GM12878 (cell line): Measurements from ENCODE around the gene KIFBP.

Experiments
- GABPA ChIP-seq: IDR thresholded peaks from 2 replicates; pipeline ENCODE4 v1.6.1; 2014; ENCODE audit warnings: antibody characterized with exemption, low read depth, mild to moderate bottlenecking, inconsistent platforms
- POLR2A ChIP-seq: IDR thresholded peaks from 2 replicates; pipeline ENCODE4 v1.6.1; 2011; ENCODE audit warnings: low read depth, mild to moderate bottlenecking, low read length
- TF ChIP-seq, protein P1 (sequence below): IDR thresholded peaks from 2 replicates; pipeline ENCODE4 v1.6.1; 2012; ENCODE audit warnings: mild to moderate bottlenecking, low read depth, low read length
- TF ChIP-seq, protein P2 (sequence below): IDR thresholded peaks from 2 replicates; pipeline ENCODE4 v1.6.1; 2012; ENCODE audit warnings: low read length, inconsistent platforms
- TF ChIP-seq, protein P3 (sequence below): fragments of 450-650 bp; IDR thresholded peaks from 2 replicates; pipeline ENCODE4 v1.6.1; 2017; ENCODE audit warnings: mild to moderate bottlenecking

DNA sequence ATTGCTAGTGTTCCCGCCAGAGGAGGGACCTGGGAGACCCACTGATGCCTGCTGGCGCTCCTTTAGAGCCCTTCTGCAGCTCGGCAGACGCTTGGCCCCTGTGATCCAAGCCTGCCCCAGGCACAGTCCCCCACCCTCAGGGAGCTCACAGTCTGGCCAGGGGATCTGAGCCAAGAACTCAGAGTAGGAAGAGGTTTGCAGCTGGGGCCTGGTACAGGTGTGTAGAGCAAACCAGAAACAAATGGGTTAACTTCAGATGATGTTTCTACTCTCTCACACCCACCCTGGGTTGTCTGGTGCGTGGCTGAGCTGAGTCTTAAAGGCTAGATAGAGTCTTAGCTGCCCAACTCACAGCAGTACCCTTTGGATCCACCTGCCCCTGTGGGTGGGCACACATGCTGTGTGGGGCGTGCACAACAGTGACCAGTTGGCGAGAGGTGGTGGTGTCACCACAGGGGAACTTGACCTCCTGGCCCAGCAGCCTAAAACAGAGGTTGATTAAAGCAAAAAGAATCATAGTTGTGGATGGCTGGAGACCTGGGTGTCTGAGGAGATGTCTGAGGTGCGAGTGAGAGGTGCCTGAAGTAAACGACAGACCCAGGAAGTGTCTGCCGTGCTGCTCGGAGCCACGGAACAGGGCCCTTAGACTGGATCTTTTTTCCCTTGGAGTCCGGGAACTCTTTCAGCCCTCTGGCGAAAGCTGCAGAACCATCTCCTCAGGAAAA is 68.1 kb downstream of the KIFBP start:
- TF ChIP-seq POLR2A (no peak), GABPA (no peak)
- TF ChIP-seq, protein P1, sequence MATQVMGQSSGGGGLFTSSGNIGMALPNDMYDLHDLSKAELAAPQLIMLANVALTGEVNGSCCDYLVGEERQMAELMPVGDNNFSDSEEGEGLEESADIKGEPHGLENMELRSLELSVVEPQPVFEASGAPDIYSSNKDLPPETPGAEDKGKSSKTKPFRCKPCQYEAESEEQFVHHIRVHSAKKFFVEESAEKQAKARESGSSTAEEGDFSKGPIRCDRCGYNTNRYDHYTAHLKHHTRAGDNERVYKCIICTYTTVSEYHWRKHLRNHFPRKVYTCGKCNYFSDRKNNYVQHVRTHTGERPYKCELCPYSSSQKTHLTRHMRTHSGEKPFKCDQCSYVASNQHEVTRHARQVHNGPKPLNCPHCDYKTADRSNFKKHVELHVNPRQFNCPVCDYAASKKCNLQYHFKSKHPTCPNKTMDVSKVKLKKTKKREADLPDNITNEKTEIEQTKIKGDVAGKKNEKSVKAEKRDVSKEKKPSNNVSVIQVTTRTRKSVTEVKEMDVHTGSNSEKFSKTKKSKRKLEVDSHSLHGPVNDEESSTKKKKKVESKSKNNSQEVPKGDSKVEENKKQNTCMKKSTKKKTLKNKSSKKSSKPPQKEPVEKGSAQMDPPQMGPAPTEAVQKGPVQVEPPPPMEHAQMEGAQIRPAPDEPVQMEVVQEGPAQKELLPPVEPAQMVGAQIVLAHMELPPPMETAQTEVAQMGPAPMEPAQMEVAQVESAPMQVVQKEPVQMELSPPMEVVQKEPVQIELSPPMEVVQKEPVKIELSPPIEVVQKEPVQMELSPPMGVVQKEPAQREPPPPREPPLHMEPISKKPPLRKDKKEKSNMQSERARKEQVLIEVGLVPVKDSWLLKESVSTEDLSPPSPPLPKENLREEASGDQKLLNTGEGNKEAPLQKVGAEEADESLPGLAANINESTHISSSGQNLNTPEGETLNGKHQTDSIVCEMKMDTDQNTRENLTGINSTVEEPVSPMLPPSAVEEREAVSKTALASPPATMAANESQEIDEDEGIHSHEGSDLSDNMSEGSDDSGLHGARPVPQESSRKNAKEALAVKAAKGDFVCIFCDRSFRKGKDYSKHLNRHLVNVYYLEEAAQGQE = no peak
- TF ChIP-seq, protein P2, sequence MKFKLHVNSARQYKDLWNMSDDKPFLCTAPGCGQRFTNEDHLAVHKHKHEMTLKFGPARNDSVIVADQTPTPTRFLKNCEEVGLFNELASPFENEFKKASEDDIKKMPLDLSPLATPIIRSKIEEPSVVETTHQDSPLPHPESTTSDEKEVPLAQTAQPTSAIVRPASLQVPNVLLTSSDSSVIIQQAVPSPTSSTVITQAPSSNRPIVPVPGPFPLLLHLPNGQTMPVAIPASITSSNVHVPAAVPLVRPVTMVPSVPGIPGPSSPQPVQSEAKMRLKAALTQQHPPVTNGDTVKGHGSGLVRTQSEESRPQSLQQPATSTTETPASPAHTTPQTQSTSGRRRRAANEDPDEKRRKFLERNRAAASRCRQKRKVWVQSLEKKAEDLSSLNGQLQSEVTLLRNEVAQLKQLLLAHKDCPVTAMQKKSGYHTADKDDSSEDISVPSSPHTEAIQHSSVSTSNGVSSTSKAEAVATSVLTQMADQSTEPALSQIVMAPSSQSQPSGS = no peak
- TF ChIP-seq, protein P3, sequence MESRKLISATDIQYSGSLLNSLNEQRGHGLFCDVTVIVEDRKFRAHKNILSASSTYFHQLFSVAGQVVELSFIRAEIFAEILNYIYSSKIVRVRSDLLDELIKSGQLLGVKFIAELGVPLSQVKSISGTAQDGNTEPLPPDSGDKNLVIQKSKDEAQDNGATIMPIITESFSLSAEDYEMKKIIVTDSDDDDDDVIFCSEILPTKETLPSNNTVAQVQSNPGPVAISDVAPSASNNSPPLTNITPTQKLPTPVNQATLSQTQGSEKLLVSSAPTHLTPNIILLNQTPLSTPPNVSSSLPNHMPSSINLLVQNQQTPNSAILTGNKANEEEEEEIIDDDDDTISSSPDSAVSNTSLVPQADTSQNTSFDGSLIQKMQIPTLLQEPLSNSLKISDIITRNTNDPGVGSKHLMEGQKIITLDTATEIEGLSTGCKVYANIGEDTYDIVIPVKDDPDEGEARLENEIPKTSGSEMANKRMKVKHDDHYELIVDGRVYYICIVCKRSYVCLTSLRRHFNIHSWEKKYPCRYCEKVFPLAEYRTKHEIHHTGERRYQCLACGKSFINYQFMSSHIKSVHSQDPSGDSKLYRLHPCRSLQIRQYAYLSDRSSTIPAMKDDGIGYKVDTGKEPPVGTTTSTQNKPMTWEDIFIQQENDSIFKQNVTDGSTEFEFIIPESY = no peak; the same call in 1 of the 2 replicates
